Esophagus muscularis mucosa (tissue), 4 donors: Measurements from ENCODE around the gene NOCT. TPM values are rescaled to one million over a fixed set of nuclear protein-coding genes. Genes with fewer than 3 reads are reported as not detected.

Experiments
- DNase-seq: peaks from one replicate; pipeline ENCODE4 v3.0.0-alpha.2; 2017; ENCODE audit errors: extremely low spot score
- H3K27ac ChIP-seq, 4 donors: fragments of 200-600 bp; sonication (generic); replicated peaks in 1 of 4; 1 replicate in 3 of 4; 2 replicates in 1 of 4; pipeline ENCODE4 v1.5.1; 2016 to 2019; ENCODE audit warnings: mild to moderate bottlenecking in 1 of 4
- H3K27me3 ChIP-seq, 4 donors: fragments of 200-600 bp; sonication (generic); one replicate each; pipeline versions ENCODE4 v1.5.1 to v1.6.0; 2016 to 2019
- H3K36me3 ChIP-seq, 4 donors: fragments of 200-600 bp; sonication (generic); one replicate each; pipeline ENCODE4 v1.5.1; 2016 to 2019
- H3K4me1 ChIP-seq, 4 donors: fragments of 200-600 bp; sonication (generic); one replicate each; pipeline ENCODE4 v1.5.1; 2016 to 2019
- H3K4me3 ChIP-seq, 4 donors: fragments of 200-600 bp; sonication (generic); 1 replicate in 2 of 4; 2 replicates in 2 of 4; pipeline ENCODE4 v1.5.1; 2016 to 2019; ENCODE audit warnings: mild to moderate bottlenecking in 4 of 4, moderate library complexity in 1 of 4
- H3K9me3 ChIP-seq, 4 donors: fragments of 200-600 bp; sonication (generic); 1 replicate in 3 of 4; 2 replicates in 1 of 4; pipeline ENCODE4 v1.5.1; 2016 to 2019
- EP300 ChIP-seq: sonication (generic); formaldehyde crosslinking; IDR thresholded peaks from one replicate; pipeline ENCODE4 v1.6.1; 2017; ENCODE audit warnings: antibody characterized with exemption
- POLR2A ChIP-seq: fragments of 450-650 bp; IDR thresholded peaks from one replicate; pipeline ENCODE4 v1.6.1; 2017; ENCODE audit warnings: antibody characterized with exemption, moderate library complexity, mild to moderate bottlenecking, low read depth
- POLR2AphosphoS5 ChIP-seq, 2 donors: sonication (generic); formaldehyde crosslinking; IDR thresholded peaks; one replicate each; pipeline ENCODE4 v1.6.1; 2017; ENCODE audit warnings: antibody characterized with exemption in 2 of 2
- WGBS: methylation state at CpG from one replicate; pipeline ENCODE4 v1.1.5; 2018; 5-methylcytosine and 5-hydroxymethylcytosine counted together
- intact Hi-C: fragments of 100-400 bp; cut with DNase I; formaldehyde crosslinking; loops from one replicate; pipeline ENCODE4 v1.15.1; 2023
- total RNA-seq, 4 donors: library from RNA; depleted of rRNA; stranded (reverse); fragments of >200 nt; gene quantifications; one replicate each; pipeline versions ENCODE4 v1.1.0 to v1.2.1, GENCODE V29; 2016
- TF ChIP-seq, protein P1 (sequence below), 3 experiments: fragments of 200-600 bp in 2 of 3; fragments of 450-650 bp in 1 of 3; sonication (generic) in 2 of 3; IDR thresholded peaks; one replicate each; pipeline ENCODE4 v1.5.1; 2017 to 2019; ENCODE audit warnings: antibody characterized with exemption in 3 of 3, mild to moderate bottlenecking in 2 of 3, moderate library complexity in 1 of 3

The NOCT gene
- total RNA-seq, 4 donors from 2014 or later, result 1.7 to 7.0 (median 2.1) TPM

DNA sequence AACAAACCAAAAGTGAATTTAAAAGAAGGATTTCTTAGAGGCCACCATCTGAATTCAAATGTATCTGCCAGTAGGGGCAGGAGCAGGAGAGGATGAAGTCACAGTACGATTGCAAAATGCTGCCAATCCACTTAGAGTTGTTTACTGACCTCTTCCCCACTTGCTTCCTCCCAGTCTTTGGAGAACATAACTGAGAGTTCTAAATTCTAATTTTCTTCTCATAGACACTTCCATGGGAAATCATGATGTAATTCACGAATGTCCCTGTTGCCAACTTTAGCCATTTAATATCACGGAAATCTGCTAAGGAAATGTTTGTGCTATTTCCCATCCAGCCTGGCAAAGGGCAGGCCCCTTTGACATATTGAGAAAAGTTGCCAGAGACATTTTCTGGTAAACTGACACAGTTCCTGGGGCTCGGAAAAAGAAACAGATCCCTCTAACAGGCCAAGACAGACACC is 33.6 kb upstream of the NOCT start:
- Histone ChIP-seq H3K27me3 (no peaks in the 10 kb centered on the region), H3K36me3 (no peaks in the 10 kb centered on the region), H3K4me3 (no peak overlapping the region), H3K4me1 (peaks cover 7 to 18% (median 12%) of the 10 kb centered on the region in 4 donors), H3K9me3 (no peaks in the 10 kb centered on the region), H3K27ac (peak overlapping the region; percentile 60 to 74 (median 62))
- intact Hi-C loops, result no loop called here
- 42% methylated on average over 4 of the region's 4 CpGs for WGBS
- TF ChIP-seq, protein P1, sequence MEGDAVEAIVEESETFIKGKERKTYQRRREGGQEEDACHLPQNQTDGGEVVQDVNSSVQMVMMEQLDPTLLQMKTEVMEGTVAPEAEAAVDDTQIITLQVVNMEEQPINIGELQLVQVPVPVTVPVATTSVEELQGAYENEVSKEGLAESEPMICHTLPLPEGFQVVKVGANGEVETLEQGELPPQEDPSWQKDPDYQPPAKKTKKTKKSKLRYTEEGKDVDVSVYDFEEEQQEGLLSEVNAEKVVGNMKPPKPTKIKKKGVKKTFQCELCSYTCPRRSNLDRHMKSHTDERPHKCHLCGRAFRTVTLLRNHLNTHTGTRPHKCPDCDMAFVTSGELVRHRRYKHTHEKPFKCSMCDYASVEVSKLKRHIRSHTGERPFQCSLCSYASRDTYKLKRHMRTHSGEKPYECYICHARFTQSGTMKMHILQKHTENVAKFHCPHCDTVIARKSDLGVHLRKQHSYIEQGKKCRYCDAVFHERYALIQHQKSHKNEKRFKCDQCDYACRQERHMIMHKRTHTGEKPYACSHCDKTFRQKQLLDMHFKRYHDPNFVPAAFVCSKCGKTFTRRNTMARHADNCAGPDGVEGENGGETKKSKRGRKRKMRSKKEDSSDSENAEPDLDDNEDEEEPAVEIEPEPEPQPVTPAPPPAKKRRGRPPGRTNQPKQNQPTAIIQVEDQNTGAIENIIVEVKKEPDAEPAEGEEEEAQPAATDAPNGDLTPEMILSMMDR (IDR thresholded peaks at IDR 0.05), result peak in 2 of 3 experiments; percentile 12 to 16
- peak; percentile 43 to 50 for TF ChIP-seq POLR2AphosphoS5 (IDR thresholded peaks at IDR 0.05)
- peak; percentile 37 for TF ChIP-seq EP300
- TF ChIP-seq POLR2A, result no peak
- no peak for DNase-seq

DNA sequence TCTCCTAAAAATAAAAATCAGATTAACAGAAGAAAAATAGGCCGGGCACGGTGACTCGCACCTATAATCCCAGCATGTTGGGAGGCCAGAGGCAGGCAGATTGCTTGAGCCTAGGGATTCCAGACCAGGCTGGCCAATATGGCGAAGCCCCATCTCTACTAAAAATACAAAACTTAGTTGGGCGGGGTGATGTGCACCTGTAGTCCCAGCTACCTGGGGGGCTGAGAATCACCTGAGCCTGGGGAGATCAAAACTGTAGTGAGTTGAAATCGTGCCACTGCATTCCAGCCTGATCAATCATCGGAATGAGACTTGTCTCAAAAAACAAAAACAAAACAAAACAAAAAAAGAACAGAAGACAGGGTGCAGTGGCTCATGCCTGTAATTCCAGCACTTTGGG is 32.8 kb upstream of the NOCT start:
- intact Hi-C loops, result no loop called here
- no peak for DNase-seq
- TF ChIP-seq POLR2A (no peak), POLR2AphosphoS5 (IDR thresholded peaks at IDR 0.05) (no peak)
- TF ChIP-seq, protein P1 (IDR thresholded peaks at IDR 0.05), result no peak
- 95% methylated on average over 7 of the region's 7 CpGs for WGBS
- no peaks in the 10 kb centered on the region for H3K27me3 ChIP-seq
- peak overlapping the region; percentile 60 to 74 (median 62) for H3K27ac ChIP-seq
- no peak overlapping the region for H3K4me3 ChIP-seq
- H3K4me1 ChIP-seq, result peaks cover 7 to 18% (median 12%) of the 10 kb centered on the region in 4 donors
- H3K36me3 ChIP-seq, result no peaks in the 10 kb centered on the region
- no peaks in the 10 kb centered on the region for H3K9me3 ChIP-seq

DNA sequence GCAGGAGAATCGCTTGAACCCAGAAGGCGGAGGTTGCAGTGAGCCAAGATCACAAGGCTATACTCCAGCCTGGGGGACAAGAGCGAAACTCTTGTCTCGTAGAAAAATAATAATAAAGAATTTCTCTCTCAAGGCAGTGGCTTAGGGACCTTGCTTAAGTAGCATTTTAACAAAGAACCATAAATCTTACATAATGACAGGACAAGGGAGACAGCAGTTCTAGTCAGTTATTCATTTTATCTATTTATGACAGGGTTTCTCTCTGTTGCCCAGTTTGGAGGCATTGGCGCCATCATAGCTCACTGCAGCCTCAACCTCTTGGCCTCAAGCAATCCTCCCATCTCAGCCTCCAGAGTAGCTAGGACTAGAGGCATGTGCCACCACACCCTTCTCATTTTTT is 31.9 kb upstream of the NOCT start:
- Histone ChIP-seq H3K9me3 (no peaks in the 10 kb centered on the region), H3K4me1 (peaks cover 7 to 18% (median 12%) of the 10 kb centered on the region in 4 donors), H3K27ac (no peak overlapping the region), H3K36me3 (no peaks in the 10 kb centered on the region), H3K4me3 (no peak overlapping the region), H3K27me3 (no peaks in the 10 kb centered on the region)
- WGBS, result 100% methylated on average over 5 of the region's 5 CpGs
- DNase-seq, result no peak
- TF ChIP-seq POLR2AphosphoS5 (IDR thresholded peaks at IDR 0.05) (no peak), POLR2A (no peak), EP300 (no peak)
- TF ChIP-seq, protein P1 (IDR thresholded peaks at IDR 0.05), result no peak
- intact Hi-C loops, result no loop called here

DNA sequence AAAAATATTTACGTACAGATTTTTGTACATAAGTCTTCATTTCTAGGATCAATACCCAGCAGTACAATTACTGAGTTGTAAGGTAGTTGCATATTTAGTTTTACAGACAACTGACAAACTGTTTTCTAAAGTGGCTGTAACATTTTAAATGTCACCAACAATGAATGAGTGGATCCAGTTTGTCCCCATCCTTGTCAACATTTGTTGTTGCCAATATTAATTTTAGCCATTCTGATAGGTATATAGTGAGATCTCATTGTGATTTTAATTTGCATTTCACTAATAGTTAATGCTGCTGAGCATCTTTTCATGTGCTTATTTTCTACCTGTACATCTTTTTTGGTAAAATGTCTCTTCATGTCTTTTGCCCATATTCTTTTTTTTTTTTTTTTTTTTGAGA is 30.9 kb upstream of the NOCT start:
- H3K4me3 ChIP-seq, result no peak overlapping the region

More for the DNA sequence above, 30.9 kb upstream of the NOCT start:
- no peak for TF ChIP-seq EP300
- TF ChIP-seq, protein P1 (IDR thresholded peaks at IDR 0.05), result no peak
- no peak for TF ChIP-seq POLR2A
- no peak for TF ChIP-seq POLR2AphosphoS5 (IDR thresholded peaks at IDR 0.05)
- DNase-seq, result no peak
- Histone ChIP-seq H3K27ac (no peak overlapping the region), H3K9me3 (no peaks in the 10 kb centered on the region), H3K36me3 (no peaks in the 10 kb centered on the region), H3K27me3 (no peaks in the 10 kb centered on the region), H3K4me1 (peaks cover 7 to 18% (median 12%) of the 10 kb centered on the region in 4 donors)
- intact Hi-C loops, result no loop called here
- 93% methylated on average over 1 of the region's 1 CpG for WGBS
